T-cell (primary cell): ENCODE results near the gene TGM1. TPM values are rescaled to one million over a fixed set of nuclear protein-coding genes. Genes with fewer than 3 reads are reported as not detected.
A peak's percentile ranks its signal among the peaks of the same experiment; 100 is the strongest.

Experiments
- ATAC-seq, 4 experiments: fragments of 200-7000 bp in 3 of 4; fragments of 150-1000 bp in 1 of 4; cut with Tn5 transposase; replicated peaks in 1 of 4; 1 replicate in 3 of 4; 2 replicates in 1 of 4; pipeline ENCODE4 v1.10.0; 2021; ENCODE audit warnings: moderate library complexity in 3 of 4, mild to moderate bottlenecking in 2 of 4, moderate number of reproducible peaks in 1 of 4
- CTCF ChIA-PET, 2 donors: fragments of 300-600 bp; sonication (Branson Sonifier 250); formaldehyde crosslinking; loops; one replicate each; lab custom pipeline; 2022; ENCODE audit warnings: antibody characterized with exemption in 2 of 2; lab: Charles Lee
- POLR2A ChIA-PET, 2 donors: fragments of 300-600 bp; sonication (Branson Sonifier 250); formaldehyde crosslinking; loops; one replicate each; lab custom pipeline; 2022; ENCODE audit warnings: antibody characterized with exemption in 2 of 2; lab: Charles Lee
- DNase-seq, 35 experiments: peaks; one replicate each; pipeline versions ENCODE4 v3.0.0 to v3.0.0-alpha.2; 2013 to 2023
- H3K27ac ChIP-seq: one replicate; pipeline ENCODE4 v1.5.1; 2013; ENCODE audit warnings: low read length
- H3K27me3 ChIP-seq, 2 experiments: replicated peaks in 1 of 2; 1 replicate in 1 of 2; 2 replicates in 1 of 2; pipeline versions ENCODE4 v1.6.1 to v1.7.0; 2013; ENCODE audit warnings: low read length in 1 of 2, mixed read lengths in 1 of 2; ENCODE audit not compliant: control insufficient read depth in 2 of 2, insufficient read depth in 2 of 2; ENCODE audit errors: extremely low read depth in 1 of 2
- H3K36me3 ChIP-seq, 2 donors: 1 replicate in 1 of 2; 2 replicates in 1 of 2; pipeline versions ENCODE4 v1.6.1 to v1.7.0; 2013; ENCODE audit warnings: low read length in 1 of 2; ENCODE audit not compliant: control insufficient read depth in 2 of 2, insufficient read depth in 1 of 2; ENCODE audit errors: extremely low read depth in 1 of 2
- H3K4me1 ChIP-seq, 2 experiments: 1 replicate in 1 of 2; 2 replicates in 1 of 2; pipeline versions ENCODE4 v1.6.1 to v1.7.0; 2013; ENCODE audit warnings: low read length in 2 of 2, mixed read lengths in 1 of 2; ENCODE audit not compliant: insufficient read depth in 2 of 2, control insufficient read depth in 1 of 2; ENCODE audit errors: extremely low read depth in 1 of 2
- H3K4me3 ChIP-seq, 2 donors: 1 replicate in 1 of 2; 2 replicates in 1 of 2; pipeline versions ENCODE4 v1.5.1 to v1.7.0; 2013; ENCODE audit warnings: mild to moderate bottlenecking in 2 of 2, low read length in 1 of 2, moderate library complexity in 1 of 2; ENCODE audit not compliant: control insufficient read depth in 1 of 2; ENCODE audit errors: extremely low read depth in 1 of 2
- H3K9me3 ChIP-seq: 2 replicates; pipeline ENCODE4 v1.7.0; 2013
- H3K27ac Mint-ChIP-seq, 2 donors: one replicate each; pipeline ENCODE4 v1.8.0; 2020 to 2021; ENCODE audit warnings: mild to moderate bottlenecking in 2 of 2, mixed read lengths in 2 of 2
- H3K27me3 Mint-ChIP-seq, 2 donors: one replicate each; pipeline ENCODE4 v1.8.0; 2021 to 2022; ENCODE audit warnings: mixed read lengths in 2 of 2
- H3K36me3 Mint-ChIP-seq: one replicate; pipeline ENCODE4 v1.8.0; 2021; ENCODE audit warnings: mixed read lengths
- H3K4me1 Mint-ChIP-seq, 3 donors: one replicate each; pipeline ENCODE4 v1.8.0; 2020 to 2022; ENCODE audit warnings: mixed read lengths in 3 of 3, mild to moderate bottlenecking in 1 of 3
- H3K4me3 Mint-ChIP-seq, 3 donors: one replicate each; pipeline ENCODE4 v1.8.0; 2020 to 2022; ENCODE audit warnings: mild to moderate bottlenecking in 3 of 3, mixed read lengths in 3 of 3, moderate library complexity in 3 of 3
- H3K9me3 Mint-ChIP-seq, 3 donors: one replicate each; pipeline ENCODE4 v1.8.0; 2020 to 2022; ENCODE audit warnings: mixed read lengths in 3 of 3
- WGBS: methylation state at CpG from one replicate; pipeline ENCODE4 v1.1.5; 2013; ENCODE audit warnings: missing lambda C conversion rate; ENCODE audit not compliant: insufficient coverage; 5-methylcytosine and 5-hydroxymethylcytosine counted together
- total RNA-seq, 35 experiments: library from RNA in 6 of 35; stranded (reverse) in 6 of 35; fragments of 120-200 nt in 1 of 35; gene quantifications; one replicate each; pipeline versions ENCODE4 v1.2.1 to v1.2.4 and lab custom pipeline; 2013 to 2026

TGM1 gene
- total RNA-seq, 5 donors from 2014 or later (not counting 1 experiment from before 2014, with no cell fraction given), result 4.9 to 13.5 (median 9.4) TPM

DNA sequence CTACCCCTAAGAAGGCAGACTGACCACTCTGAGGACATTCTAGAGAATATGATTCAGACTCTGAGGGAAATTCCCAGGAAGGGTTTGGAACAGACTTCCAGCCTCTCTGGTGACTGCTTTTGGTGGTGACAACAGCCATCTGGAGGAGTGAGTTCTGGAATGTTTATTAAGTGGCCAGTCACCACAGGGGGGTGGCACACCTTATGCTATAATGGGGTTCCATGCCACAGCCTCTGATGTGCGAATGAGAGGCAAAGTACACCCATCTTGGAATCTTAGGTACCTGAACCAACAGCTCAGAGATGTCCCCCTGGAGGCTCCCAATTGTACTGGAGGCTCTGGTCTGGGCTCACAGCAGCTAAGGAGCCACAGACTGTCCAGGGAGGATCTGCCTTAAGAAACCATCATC is 11.1 kb downstream of the TGM1 start:
- POLR2A ChIA-PET, result interaction anchor here in 1 of 2 donors (0.6 kb wide), 1 partner anchor 9 kb away, joined by 5 read pairs; the partner anchor contains the start of gene TINF2
- H3K27ac Mint-ChIP-seq, result no peak overlapping the region

GRCh38 chr14:24250354-24250753 is 12.6 kb downstream of the TGM1 start:
- no peaks in the 10 kb centered on the region for H3K9me3 ChIP-seq
- Mint-ChIP-seq H3K9me3 (no peaks in the 10 kb centered on the region), H3K4me3 (peak overlapping the region in 2 of 3 donors; percentile 26 to 58), H3K36me3 (peaks cover 17% of the 10 kb centered on the region), H3K27me3 (no peaks in the 10 kb centered on the region), H3K4me1 (peaks cover 7 to 29% (median 15%) of the 10 kb centered on the region in 3 donors), H3K27ac (peak overlapping the region; percentile 74 to 82)
- ATAC-seq (no peak), DNase-seq (no peak)
- H3K27me3 ChIP-seq, result no peaks in the 10 kb centered on the region
- ChIA-PET CTCF (interaction anchor here in 1 of 2 donors (0.7 kb wide), 1 partner anchor 47 kb away, joined by 4 read pairs; no protein-coding TSS in a partner anchor), POLR2A (no interaction called here)
- peaks cover 8 to 14% of the 10 kb centered on the region in 2 donors for H3K36me3 ChIP-seq
- peaks cover 0 to 10% of the 10 kb centered on the region in 2 experiments for H3K4me1 ChIP-seq
- no peak overlapping the region for H3K27ac ChIP-seq
- WGBS, result 67% methylated on average over 4 of the region's 4 CpGs
- no peak overlapping the region for H3K4me3 ChIP-seq

More for the DNA sequence above, 11.1 kb downstream of the TGM1 start:
- no peaks in the 10 kb centered on the region for H3K9me3 ChIP-seq
- Mint-ChIP-seq H3K36me3 (peaks cover 24% of the 10 kb centered on the region), H3K4me3 (no peak overlapping the region), H3K9me3 (no peaks in the 10 kb centered on the region), H3K4me1 (peaks cover 7 to 26% (median 12%) of the 10 kb centered on the region in 3 donors), H3K27me3 (no peaks in the 10 kb centered on the region)
- H3K27ac ChIP-seq, result no peak overlapping the region
- DNase-seq, result no peak
- H3K4me3 ChIP-seq, result no peak overlapping the region
- no peaks in the 10 kb centered on the region for H3K27me3 ChIP-seq
- CTCF ChIA-PET, result interaction anchor here in 1 of 2 donors (1.7 kb wide), 1 partner anchor 45 kb away, joined by 3 read pairs; no protein-coding TSS in a partner anchor
- WGBS, result 100% methylated on average over 1 of the region's 1 CpG
- peaks cover 0 to 3% of the 10 kb centered on the region in 2 experiments for H3K4me1 ChIP-seq
- peaks cover 8 to 29% of the 10 kb centered on the region in 2 donors for H3K36me3 ChIP-seq
- no peak for ATAC-seq

DNA sequence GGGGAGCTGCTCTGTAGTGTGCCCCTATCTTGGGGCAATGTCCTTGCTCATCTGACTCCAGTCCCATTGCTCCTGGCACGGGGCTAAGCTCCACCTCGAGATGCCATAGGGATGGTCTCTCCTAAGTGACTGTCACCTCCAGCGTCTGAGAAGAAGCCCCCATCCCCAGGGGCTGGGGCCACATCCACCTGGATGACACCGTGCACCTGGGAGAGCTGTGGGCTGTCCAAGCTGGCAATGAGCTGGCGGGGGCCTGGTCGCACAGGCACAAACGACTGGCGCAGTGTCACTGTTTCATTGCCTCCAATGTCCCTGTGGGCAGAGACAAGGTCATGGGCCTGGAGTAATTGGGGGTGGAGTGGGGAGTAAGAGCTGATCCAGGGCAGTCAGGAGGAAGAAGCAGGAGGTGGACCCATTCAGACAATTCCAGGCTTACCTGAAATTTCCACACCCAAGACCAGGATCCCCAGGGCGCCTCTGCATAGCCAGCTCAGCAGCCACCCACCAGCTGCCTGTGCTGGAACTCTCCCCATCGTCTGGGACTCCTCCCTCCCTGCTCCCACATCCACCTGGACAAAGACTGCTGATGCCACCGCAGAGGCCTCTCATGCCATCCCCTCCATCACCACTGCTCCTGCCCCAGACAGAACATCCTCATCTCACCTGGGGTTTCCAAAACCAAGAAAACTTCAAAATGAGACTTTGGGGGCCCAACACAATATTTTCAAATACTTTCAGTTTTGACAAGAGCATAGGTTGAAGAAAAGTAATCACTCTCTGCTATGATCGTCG is 13.6 kb downstream of the TGM1 start:
- no peaks in the 10 kb centered on the region for H3K27me3 Mint-ChIP-seq
- peak overlapping the region; percentile 70 to 80 for H3K27ac Mint-ChIP-seq
- H3K4me3 Mint-ChIP-seq, result peak overlapping the region in 1 of 3 donors; percentile 55
- peaks cover 14% of the 10 kb centered on the region for H3K36me3 Mint-ChIP-seq
- H3K4me3 ChIP-seq, result no peak overlapping the region
- no peaks in the 10 kb centered on the region for H3K27me3 ChIP-seq
- no peaks in the 10 kb centered on the region for H3K9me3 Mint-ChIP-seq
- no peak for ATAC-seq
- CTCF ChIA-PET, result interaction anchor here in 1 of 2 donors (1.1 to 3.3 kb wide), 2 partner anchors 48 to 57 kb away, joined by 3 to 10 read pairs; no protein-coding TSS in a partner anchor
- 78% methylated on average over 11 of the region's 13 CpGs for WGBS
- no peak for DNase-seq
- H3K27ac ChIP-seq, result no peak overlapping the region
- H3K9me3 ChIP-seq, result no peaks in the 10 kb centered on the region
- peaks cover 13 to 32% (median 18%) of the 10 kb centered on the region in 3 donors for H3K4me1 Mint-ChIP-seq
- POLR2A ChIA-PET, result no interaction called here
- H3K4me1 ChIP-seq, result peaks cover 0 to 10% of the 10 kb centered on the region in 2 experiments
- H3K36me3 ChIP-seq, result peaks cover 6 to 7% of the 10 kb centered on the region in 2 donors

DNA sequence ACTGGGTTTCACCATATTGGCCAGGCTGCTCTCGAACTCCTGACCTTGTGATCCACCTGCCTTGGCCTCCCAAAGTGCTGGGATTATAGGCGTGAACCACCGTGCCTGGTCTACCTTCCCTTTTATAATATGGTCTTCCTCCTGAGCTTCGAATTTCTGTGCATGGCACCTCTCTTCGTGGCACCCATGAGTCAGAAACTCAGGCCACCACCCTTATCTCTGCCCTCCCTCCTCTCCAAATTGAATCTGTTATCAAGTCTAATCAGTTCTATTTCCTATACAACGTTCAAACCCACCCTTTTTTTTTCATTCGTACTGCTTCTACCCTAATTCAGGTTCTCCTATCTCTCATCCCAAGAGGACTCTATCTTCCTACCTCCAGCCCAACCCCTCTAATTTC is 15.6 kb downstream of the TGM1 start:
- H3K36me3 ChIP-seq, result no peaks in the 10 kb centered on the region
- H3K4me1 ChIP-seq, result peaks cover 3 to 21% of the 10 kb centered on the region in 2 experiments
- DNase-seq (no peak), ATAC-seq (no peak)
- Mint-ChIP-seq H3K27ac (peak overlapping the region; percentile 84 to 97), H3K27me3 (no peaks in the 10 kb centered on the region), H3K9me3 (no peaks in the 10 kb centered on the region), H3K36me3 (peaks cover 11% of the 10 kb centered on the region), H3K4me3 (peak overlapping the region; percentile 32 to 56 (median 50)), H3K4me1 (peaks cover 27 to 46% (median 28%) of the 10 kb centered on the region in 3 donors)
- ChIA-PET CTCF (interaction anchor here (0.7 to 3.3 kb wide), 12 partner anchors 12 to 184 kb away, joined by 3 to 16 read pairs (median 5); partner anchors contain the start of genes CIDEB (in 1 of the 2) and RABGGTA (in 1 of the 2)), POLR2A (interaction anchor here (0.9 to 1.0 kb wide), 2 partner anchors 19 to 34 kb away, joined by 4 to 5 read pairs; partner anchors contain the start of gene CHMP4A (in 1 of the 2))
- peak overlapping the region; percentile 67 for H3K27ac ChIP-seq
- H3K27me3 ChIP-seq, result no peaks in the 10 kb centered on the region
- WGBS, result 75% methylated on average over 7 of the region's 7 CpGs
- no peaks in the 10 kb centered on the region for H3K9me3 ChIP-seq
- no peak overlapping the region for H3K4me3 ChIP-seq

- no peak for ATAC-seq
- H3K4me3 ChIP-seq, result peak overlapping the region in 1 of 2 donors; percentile 6
Measured at GRCh38 chr14:24246765-24247212, 16.2 kb downstream of the TGM1 start.

More at GRCh38 chr14:24246765-24247212, 16.2 kb downstream of the TGM1 start:
- Mint-ChIP-seq H3K27ac (peak overlapping the region; percentile 84 to 97), H3K4me1 (peaks cover 33 to 52% (median 34%) of the 10 kb centered on the region in 3 donors), H3K4me3 (peak overlapping the region; percentile 47 to 69 (median 50)), H3K9me3 (no peaks in the 10 kb centered on the region), H3K27me3 (no peaks in the 10 kb centered on the region), H3K36me3 (peaks cover 11% of the 10 kb centered on the region)
- WGBS, result 38% methylated on average over 2 of the region's 3 CpGs
- peak in 5 of 35 experiments; percentile 2 to 60 (median 16) for DNase-seq
- no peaks in the 10 kb centered on the region for H3K36me3 ChIP-seq
- no peaks in the 10 kb centered on the region for H3K27me3 ChIP-seq
- ChIA-PET CTCF (interaction anchor here (0.6 to 3.3 kb wide), 13 partner anchors 12 to 185 kb away, joined by 3 to 16 read pairs (median 5); partner anchors contain the start of genes CIDEB (in 1 of the 2) and RABGGTA (in 1 of the 2)), POLR2A (interaction anchor here (0.6 to 1.0 kb wide), 3 partner anchors 20 to 49 kb away, joined by 3 to 5 read pairs (median 4); partner anchors contain the start of gene CHMP4A (in 1 of the 2))
- no peaks in the 10 kb centered on the region for H3K9me3 ChIP-seq
- H3K4me1 ChIP-seq, result peaks cover 5 to 24% of the 10 kb centered on the region in 2 experiments
- H3K27ac ChIP-seq, result peak overlapping the region; percentile 67
